Esophagus muscularis mucosa (tissue), 3 donors: ENCODE results near the gene P4HB.

Experiments used
- CTCF ChIP-seq, 3 experiments: fragments of 200-600 bp in 2 of 3; fragments of 450-650 bp in 1 of 3; sonication (generic) in 2 of 3; IDR thresholded peaks; one replicate each; pipeline ENCODE4 v1.5.1; 2017 to 2019; ENCODE audit warnings: antibody characterized with exemption in 3 of 3, mild to moderate bottlenecking in 2 of 3, moderate library complexity in 1 of 3
- EP300 ChIP-seq: sonication (generic); formaldehyde crosslinking; IDR thresholded peaks from one replicate; pipeline ENCODE4 v1.6.1; 2017; ENCODE audit warnings: antibody characterized with exemption

GRCh38 chr17:81844887-81845286 is 15.4 kb downstream of the P4HB start:
- TF ChIP-seq CTCF (IDR thresholded peaks at IDR 0.05), result no peak
- no peak for TF ChIP-seq EP300
